Stimulated activated CD4-positive, alpha-beta T cell treated with anti-CD3 and anti-CD28 coated beads, Interleukin-2, amount 100 ng/mL, for 24 hours (primary cell): ENCODE measurements around the gene POT1.

Experiments
- DNase-seq, 2 donors: peaks; one replicate each; pipeline ENCODE4 v3.0.0-alpha.2; 2020

The POT1 gene

GRCh38 chr7:124909808-124910207, 19.8 kb downstream of the POT1 start:
- DNase-seq = no peak

GRCh38 chr7:124908259-124908658, 21.4 kb downstream of the POT1 start:
- no peak for DNase-seq

GRCh38 chr7:124907490-124907889, 22.1 kb downstream of the POT1 start:
- no peak for DNase-seq

GRCh38 chr7:124898531-124898930, 31.1 kb downstream of the POT1 start:
- DNase-seq = no peak

- no peak for DNase-seq
Measured at GRCh38 chr7:124896001-124896400, 33.6 kb downstream of the POT1 start.

DNA sequence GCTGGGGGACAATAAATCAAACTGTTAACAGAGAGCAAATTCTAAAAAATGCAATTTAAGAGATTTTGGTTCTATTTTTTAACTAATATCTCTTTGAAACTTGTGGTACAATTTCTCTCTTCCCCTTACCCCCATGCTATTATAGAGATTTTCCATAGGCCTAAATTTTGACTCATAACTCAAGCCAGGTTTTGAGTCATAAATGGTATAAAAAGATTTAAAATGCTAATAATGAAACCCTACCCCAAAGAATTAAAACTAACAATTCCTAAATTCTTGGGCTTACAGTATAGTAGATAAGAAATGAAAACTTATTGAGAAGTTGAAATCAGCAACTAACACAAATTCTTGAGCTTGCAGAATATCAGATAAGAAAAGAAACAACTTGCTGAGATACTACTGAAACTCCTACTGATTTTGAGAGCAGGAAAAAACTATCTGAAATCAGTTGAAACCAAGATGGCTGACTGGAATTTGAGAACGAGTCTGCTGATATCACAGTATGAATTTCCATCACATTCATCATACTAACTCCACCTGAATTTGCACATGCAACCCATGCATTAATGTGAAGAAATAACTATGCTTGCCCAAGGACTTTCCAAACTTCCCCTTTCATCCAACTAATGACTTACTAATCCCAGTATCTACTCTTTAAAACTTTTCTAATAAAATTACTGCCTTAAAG, 36.3 kb downstream of the POT1 start:
- no peak for DNase-seq

DNA sequence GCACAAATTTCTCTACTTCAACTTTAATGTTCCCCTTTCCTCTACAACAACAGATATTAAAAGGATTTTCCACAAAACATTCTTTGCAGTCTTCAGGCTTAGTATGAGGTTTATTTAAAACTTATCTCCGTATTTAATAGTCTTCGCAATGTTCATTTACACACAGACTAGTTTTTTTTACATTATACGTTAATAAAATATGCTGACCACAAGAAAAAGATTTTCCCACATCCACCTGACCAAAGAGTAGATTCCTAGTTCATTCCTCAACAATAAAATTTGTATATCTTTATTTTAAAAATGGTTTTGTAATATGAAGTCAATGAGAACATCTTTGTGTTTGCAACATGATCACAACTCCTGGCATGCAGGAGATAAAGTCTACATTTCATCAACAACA, 42.4 kb downstream of the POT1 start:
- no peak for DNase-seq

GRCh38 chr7:124881981-124882380, 47.6 kb downstream of the POT1 start:
- DNase-seq = no peak

- no peak for DNase-seq
Measured at GRCh38 chr7:124879771-124880170, 49.9 kb downstream of the POT1 start.

DNA sequence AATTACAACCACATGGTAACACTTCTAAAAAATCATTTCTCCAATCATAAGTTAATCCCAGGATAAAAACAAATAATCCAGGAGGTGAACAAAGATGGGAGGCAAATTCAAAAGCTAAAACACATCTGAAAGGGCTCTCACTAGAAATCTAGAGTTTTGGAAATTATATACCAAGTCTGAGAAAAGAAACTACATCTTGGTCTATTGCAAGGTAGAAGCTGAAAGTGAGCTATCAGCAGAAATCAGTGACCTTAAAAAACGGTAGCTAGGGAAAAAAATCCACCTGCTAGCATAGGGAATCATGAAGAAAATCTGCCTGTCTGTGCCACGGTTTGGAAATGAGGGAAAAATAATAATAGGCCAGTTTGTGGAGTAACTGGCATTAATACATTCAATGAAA, 50.5 kb downstream of the POT1 start:
- DNase-seq = no peak

- DNase-seq = no peak
Measured at GRCh38 chr7:124874644-124875163, 54.9 kb downstream of the POT1 start.

DNA sequence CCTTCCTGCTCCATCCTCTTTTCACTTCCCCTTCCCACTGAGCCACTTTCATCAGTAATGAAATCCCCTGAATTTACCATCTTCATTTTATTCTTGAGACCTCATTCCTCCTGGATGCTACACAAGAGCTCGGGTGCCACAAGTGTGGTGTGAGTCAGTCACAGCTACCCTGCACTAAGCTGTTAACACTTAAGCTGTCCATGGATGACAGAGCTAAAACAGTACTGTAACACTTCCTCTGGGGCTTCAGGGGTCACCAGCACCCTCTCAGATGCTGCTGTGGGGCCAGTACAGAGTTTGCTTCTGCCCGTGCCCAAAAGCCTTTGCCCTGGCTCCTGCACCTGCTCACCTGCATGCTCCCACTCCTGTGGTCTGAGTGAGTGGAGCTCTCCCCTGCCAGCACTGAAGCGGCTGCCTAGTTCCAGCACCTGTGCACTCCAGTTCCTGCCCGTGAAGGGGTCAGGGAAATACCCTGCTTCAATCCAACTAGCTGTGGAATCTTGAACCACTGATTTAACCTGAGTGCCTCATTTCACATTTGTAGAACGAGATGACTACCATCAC, 71.9 kb downstream of the POT1 start:
- DNase-seq = no peak

GRCh38 chr7:124856299-124856888, 73.2 kb downstream of the POT1 start:
- DNase-seq = no peak

GRCh38 chr7:124843336-124843735, 86.3 kb downstream of the POT1 start:
- DNase-seq = no peak

DNA sequence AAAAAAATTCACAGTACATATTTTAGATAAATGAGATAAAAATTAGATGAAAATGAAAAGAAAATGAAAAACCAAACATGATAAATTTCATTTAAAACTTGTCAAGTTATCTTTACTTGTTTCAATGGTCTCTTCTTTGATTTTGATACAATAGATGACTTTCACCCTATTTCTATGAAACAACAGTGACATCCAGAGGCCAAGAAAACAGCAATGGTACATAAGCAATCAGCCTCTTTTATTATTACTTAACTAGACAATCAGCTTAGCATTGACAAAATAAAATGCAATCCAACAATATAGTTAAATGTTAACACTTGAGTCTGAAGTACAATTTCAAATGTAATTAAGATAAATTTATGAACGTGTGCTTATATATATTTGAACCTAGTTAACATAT, 89.2 kb downstream of the POT1 start:
- DNase-seq = no peak

DNA sequence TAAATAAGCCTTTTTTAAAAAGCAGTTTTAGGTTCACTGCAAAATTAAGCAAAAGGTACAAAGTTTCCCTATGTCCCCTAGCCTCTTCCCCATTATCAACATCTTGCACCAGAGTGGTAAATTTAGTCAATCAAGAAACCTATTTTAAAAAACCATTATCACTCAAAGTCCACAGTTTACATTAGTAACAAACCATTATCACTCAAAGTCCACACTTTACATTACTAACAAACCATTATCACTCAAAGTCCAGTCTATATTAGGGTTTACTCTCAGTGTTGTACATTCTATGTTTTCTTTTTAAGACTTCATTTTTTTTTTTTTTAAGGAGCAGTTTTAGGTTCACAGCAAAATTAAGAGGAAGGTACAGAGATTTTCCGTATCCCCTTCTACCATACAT, 89.9 kb downstream of the POT1 start:
- DNase-seq = no peak

GRCh38 chr7:124836173-124836572, 93.5 kb downstream of the POT1 start:
- DNase-seq = no peak

- no peak for DNase-seq
Measured at GRCh38 chr7:124818807-124819206, 110.8 kb downstream of the POT1 start.

DNA sequence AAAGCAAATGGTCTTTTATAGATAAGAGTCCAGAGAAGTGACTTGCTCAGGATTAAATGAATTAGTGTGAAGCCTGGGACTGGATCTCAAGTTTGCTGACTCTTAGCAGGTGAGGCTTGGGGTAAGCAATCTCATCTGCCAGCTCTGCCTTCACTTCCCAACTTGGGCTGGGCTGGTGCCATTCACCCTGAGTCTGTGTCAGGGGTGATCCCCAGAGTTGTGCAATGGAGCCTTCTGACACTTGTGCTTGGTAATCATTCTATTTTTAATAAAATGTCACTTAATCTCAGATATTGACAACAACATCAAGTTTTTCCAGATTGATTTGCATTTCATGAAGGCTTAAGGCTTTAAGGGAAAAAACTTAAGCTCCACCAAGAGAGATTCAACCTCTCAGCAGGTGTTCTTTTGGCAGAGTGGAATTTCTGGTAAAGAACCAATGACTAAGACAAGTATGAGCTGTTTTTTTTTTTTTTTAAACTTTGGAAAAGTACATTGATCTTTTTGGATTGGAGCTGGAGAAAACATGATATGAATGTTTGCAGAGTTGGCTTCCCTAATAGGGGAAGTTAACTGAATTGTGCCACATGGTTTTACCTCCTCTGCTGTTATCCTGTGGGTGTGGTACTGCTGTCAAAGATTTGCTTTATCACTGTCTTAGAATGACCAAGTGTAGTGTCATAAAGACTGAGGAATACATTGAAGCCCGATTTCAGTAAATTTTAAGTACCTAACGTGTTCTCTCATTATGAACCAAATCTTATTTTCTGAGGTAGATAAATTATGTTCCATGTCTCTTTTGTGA, 115.4 kb downstream of the POT1 start:
- no peak for DNase-seq

GRCh38 chr7:124812764-124813163, 116.9 kb downstream of the POT1 start:
- DNase-seq = no peak

DNA sequence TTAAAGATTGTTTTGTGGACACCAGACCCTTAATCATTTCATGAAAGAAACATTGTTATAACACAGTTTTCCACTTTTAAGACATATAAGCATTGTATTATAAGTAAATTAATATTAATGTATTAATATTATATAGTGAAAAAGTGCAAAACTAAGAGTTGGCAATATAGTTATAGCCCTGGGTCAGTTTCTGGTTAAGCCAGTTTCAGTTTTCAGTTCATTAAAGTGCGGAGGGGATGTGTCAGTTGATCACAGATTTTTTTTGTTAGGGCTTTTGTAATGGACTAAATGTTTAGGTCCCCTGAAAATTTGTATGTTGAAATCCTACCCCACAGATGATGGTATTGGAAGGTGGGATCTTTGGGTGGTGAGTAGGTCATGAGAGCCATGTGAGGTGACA, 118.3 kb downstream of the POT1 start:
- DNase-seq = no peak

DNA sequence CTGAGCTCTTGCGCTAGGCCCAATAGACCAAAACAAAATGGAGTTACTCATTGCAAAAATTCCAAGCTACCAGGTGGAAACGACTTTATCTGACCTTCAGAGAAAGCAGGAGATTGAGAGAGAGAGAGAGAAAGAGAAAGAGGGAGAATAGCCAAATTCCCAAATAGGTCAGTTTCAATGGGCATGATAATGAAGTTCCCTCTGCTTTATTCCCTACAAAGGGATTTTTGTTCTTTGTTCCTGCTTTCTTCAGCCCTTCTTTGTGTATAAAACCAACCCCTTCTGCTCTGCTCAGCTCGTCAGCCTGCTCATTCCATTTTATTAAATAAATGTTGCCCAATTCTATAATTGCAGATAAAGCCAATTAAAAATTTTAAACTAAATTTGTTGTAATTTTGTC, 119.0 kb downstream of the POT1 start:
- no peak for DNase-seq

DNA sequence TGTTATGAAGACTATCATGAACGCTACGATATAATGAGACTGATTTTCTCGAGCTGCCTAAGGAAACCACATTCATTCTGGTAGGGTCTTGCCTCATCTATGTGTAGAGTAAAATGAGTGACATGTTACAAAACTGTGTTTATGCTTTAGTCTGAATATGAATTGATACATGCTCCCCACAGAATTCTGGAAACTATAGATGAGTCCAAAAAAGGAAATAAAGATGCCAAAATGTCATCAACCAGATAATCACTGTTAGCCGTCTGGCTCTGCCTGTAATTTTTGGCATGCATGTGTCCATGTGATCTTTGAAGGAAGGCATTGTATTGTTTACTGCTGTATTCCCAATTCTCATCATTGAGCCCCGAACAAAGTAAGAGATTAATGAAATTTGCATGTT, 121.4 kb downstream of the POT1 start:
- no peak for DNase-seq
